ENCODE data around the gene ATP4B.
"Not testable (repeated sequence)": the region's sequence is repeated elsewhere in the genome, so short reads cannot be mapped to it uniquely, and the experiment has no call there.

The ATP4B gene

GRCh38 chr13:113621498-113621897, 36.5 kb downstream of the ATP4B start:
- TF ChIP-seq, protein P1, sequence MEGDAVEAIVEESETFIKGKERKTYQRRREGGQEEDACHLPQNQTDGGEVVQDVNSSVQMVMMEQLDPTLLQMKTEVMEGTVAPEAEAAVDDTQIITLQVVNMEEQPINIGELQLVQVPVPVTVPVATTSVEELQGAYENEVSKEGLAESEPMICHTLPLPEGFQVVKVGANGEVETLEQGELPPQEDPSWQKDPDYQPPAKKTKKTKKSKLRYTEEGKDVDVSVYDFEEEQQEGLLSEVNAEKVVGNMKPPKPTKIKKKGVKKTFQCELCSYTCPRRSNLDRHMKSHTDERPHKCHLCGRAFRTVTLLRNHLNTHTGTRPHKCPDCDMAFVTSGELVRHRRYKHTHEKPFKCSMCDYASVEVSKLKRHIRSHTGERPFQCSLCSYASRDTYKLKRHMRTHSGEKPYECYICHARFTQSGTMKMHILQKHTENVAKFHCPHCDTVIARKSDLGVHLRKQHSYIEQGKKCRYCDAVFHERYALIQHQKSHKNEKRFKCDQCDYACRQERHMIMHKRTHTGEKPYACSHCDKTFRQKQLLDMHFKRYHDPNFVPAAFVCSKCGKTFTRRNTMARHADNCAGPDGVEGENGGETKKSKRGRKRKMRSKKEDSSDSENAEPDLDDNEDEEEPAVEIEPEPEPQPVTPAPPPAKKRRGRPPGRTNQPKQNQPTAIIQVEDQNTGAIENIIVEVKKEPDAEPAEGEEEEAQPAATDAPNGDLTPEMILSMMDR (IDR thresholded peaks at IDR 0.05; ENCODE audit: unreplicated experiment in 3 of 3) = peak; percentile 12 to 44 (median 26)
- not testable (repeated sequence) for H3K4me3 Mint-ChIP-seq; H3K27me3 Mint-ChIP-seq (ENCODE audit: low read depth); H3K27ac Mint-ChIP-seq; H3K9me3 Mint-ChIP-seq
- H3K36me3 Mint-ChIP-seq (ENCODE audit: low read depth) = peaks cover 57% of the 10 kb centered on the region
- H3K4me1 Mint-ChIP-seq = peaks cover 20% of the 10 kb centered on the region

DNA sequence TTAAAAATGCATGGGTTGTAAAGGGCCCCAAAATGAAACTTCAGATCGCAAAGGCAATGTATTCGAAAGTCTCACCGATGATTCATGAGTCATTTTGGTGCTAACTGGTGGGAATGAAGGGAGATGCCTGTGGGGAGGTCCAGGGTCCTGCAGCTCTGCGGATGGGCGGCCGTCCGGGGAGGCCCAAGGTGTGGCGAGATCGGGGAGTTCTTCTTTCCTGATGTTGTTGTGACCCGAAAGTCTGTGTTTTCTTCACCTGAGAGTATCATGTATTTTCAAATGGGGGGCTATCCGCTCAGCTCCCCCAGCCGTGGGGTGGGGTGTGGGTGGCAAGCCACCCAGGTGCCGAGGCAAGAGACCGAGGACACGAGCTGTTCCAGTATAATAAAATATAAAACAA, 37.0 kb downstream of the ATP4B start:
- peaks cover 24% of the 10 kb centered on the region for H3K4me1 Mint-ChIP-seq
- H3K4me3 Mint-ChIP-seq = no peak overlapping the region
- H3K27me3 Mint-ChIP-seq (ENCODE audit: low read depth) = peaks cover 2% of the 10 kb centered on the region
- H3K9me3 Mint-ChIP-seq = no peaks in the 10 kb centered on the region
- no peak overlapping the region for H3K27ac Mint-ChIP-seq
- TF ChIP-seq, protein P1 (IDR thresholded peaks at IDR 0.05; ENCODE audit: unreplicated experiment in 3 of 3) = no peak
- peaks cover 53% of the 10 kb centered on the region for H3K36me3 Mint-ChIP-seq (ENCODE audit: low read depth)

GRCh38 chr13:113620036-113620796, 37.8 kb downstream of the ATP4B start:
- Mint-ChIP-seq H3K27me3 (ENCODE audit: low read depth) (no peaks in the 10 kb centered on the region), H3K27ac (no peak overlapping the region), H3K9me3 (no peaks in the 10 kb centered on the region), H3K36me3 (ENCODE audit: low read depth) (peaks cover 47% of the 10 kb centered on the region), H3K4me3 (no peak overlapping the region), H3K4me1 (peaks cover 24% of the 10 kb centered on the region)
- TF ChIP-seq, protein P1 (IDR thresholded peaks at IDR 0.05; ENCODE audit: unreplicated experiment in 3 of 3) = no peak

DNA sequence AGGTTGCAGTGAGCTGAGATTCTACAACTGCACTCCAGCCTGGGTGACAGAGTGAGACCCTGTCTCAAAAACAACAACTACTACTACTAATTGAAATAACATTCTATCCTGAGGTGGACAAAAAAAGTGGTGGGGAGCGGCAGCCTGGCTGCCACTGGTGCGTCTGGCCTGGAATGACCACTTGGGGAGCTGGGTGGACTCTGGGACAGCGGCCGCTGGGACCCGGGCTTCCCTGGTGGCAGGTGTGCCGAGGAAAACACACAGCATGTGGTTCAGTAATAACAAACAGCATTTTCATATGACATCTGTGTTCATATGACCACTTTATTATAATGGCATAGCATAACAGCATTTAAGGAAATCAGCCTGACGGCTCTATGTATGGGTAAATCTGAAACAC, 39.5 kb downstream of the ATP4B start:
- no peaks in the 10 kb centered on the region for H3K27me3 Mint-ChIP-seq (ENCODE audit: low read depth)
- H3K4me1 Mint-ChIP-seq = peaks cover 24% of the 10 kb centered on the region
- H3K4me3 Mint-ChIP-seq = no peak overlapping the region
- H3K36me3 Mint-ChIP-seq (ENCODE audit: low read depth) = peaks cover 31% of the 10 kb centered on the region
- H3K27ac Mint-ChIP-seq = peak overlapping the region in 2 of 3 experiments; percentile 30 to 50
- no peaks in the 10 kb centered on the region for H3K9me3 Mint-ChIP-seq
- TF ChIP-seq, protein P1 (IDR thresholded peaks at IDR 0.05; ENCODE audit: unreplicated experiment in 3 of 3) = no peak

DNA sequence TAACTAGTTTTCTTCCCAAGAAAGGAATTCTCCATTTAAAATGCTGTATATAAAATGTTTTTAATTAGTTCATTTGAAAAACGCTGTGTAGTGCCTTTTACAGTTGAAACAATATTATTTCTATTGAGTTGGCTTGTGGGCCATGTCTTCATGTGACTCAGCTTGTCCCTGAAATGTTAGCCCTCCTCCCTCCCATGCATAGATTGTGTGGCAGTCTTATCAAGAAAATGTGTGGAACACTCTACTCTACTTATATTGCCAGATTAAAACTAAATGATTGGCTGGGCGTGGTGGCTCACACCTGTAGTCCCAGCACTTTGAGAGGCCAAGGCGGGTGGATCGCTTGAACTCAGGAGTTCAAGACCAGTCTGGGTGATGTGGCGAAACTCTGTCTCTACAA, 40.0 kb downstream of the ATP4B start:
- no peak overlapping the region for H3K4me3 Mint-ChIP-seq
- H3K27me3 Mint-ChIP-seq (ENCODE audit: low read depth) = no peaks in the 10 kb centered on the region
- TF ChIP-seq, protein P1 (IDR thresholded peaks at IDR 0.05; ENCODE audit: unreplicated experiment in 3 of 3) = no peak
- no peaks in the 10 kb centered on the region for H3K9me3 Mint-ChIP-seq
- peaks cover 26% of the 10 kb centered on the region for H3K36me3 Mint-ChIP-seq (ENCODE audit: low read depth)
- H3K4me1 Mint-ChIP-seq = peaks cover 24% of the 10 kb centered on the region
- H3K27ac Mint-ChIP-seq = peak overlapping the region in 2 of 3 experiments; percentile 38 to 50

Measured in nephron (organoid).